IMR-90 (cell line): ENCODE data around the gene ATG2A. TPM values are rescaled to one million over a fixed set of nuclear protein-coding genes. Genes with fewer than 3 reads are reported as not detected.

Experiments used
- ATAC-seq: fragments of 200-7000 bp; cut with Tn5 transposase; 2 replicates; pipeline ENCODE4 v1.9.1; 2020; ENCODE audit warnings: low read depth, mild to moderate bottlenecking, moderate library complexity
- BruUV-seq: library from RNA; stranded (reverse); fragments of 400-500 nt; replicated peaks from 2 replicates; lab custom pipeline; 2021; lab: Mats Ljungman, UMichigan
- CTCF ChIA-PET: fragments of 300-600 bp; formaldehyde crosslinking; extraction: SDS; loops from one replicate; lab custom pipeline; 2021; ENCODE audit warnings: antibody characterized with exemption; lab: Yijun Ruan, JAX
- POLR2A ChIA-PET: fragments of 300-600 bp; sonication (Branson Sonifier 250); formaldehyde crosslinking; loops from one replicate; lab custom pipeline; 2022; ENCODE audit warnings: antibody characterized with exemption; ENCODE audit not compliant: unreplicated experiment; lab: Charles Lee
- DNase-seq: peaks from one replicate; pipeline ENCODE4 v3.0.0; 2013
- H2AFZ ChIP-seq: replicated peaks from 2 replicates; pipeline ENCODE3; 2013; ENCODE audit warnings: low read length, mild to moderate bottlenecking; ENCODE audit not compliant: poor library complexity
- H2AK5ac ChIP-seq: 2 replicates; pipeline ENCODE4 v1.6.1; 2013; ENCODE audit warnings: low read depth, low read length, inconsistent platforms
- H2AK9ac ChIP-seq: replicated peaks from 2 replicates; pipeline ENCODE3; 2013; ENCODE audit warnings: mild to moderate bottlenecking, low read depth, low read length, moderate library complexity; ENCODE audit not compliant: poor library complexity
- H2BK120ac ChIP-seq: 2 replicates; pipeline ENCODE4 v1.6.1; 2013; ENCODE audit warnings: low read depth, low read length, inconsistent platforms
- H2BK15ac ChIP-seq: 3 replicates; pipeline ENCODE4 v1.6.1; 2013; ENCODE audit warnings: low read depth, low read length, inconsistent platforms
- H2BK20ac ChIP-seq: 2 replicates; pipeline ENCODE4 v1.6.1; 2013; ENCODE audit warnings: low read depth, mild to moderate bottlenecking, inconsistent platforms, low read length, moderate library complexity
- H2BK5ac ChIP-seq: 2 replicates; pipeline ENCODE4 v1.6.1; 2013; ENCODE audit warnings: mild to moderate bottlenecking, low read depth, low read length, inconsistent platforms; ENCODE audit not compliant: poor library complexity, severe bottlenecking
- H3K14ac ChIP-seq: replicated peaks from 2 replicates; pipeline ENCODE4 v1.6.1; 2013; ENCODE audit warnings: low read depth, low read length, inconsistent platforms
- H3K18ac ChIP-seq: 2 replicates; pipeline ENCODE4 v1.6.1; 2013; ENCODE audit warnings: low read depth, low read length, control low read depth
- H3K23ac ChIP-seq: 2 replicates; pipeline ENCODE4 v1.6.1; 2013; ENCODE audit warnings: low read depth, low read length, inconsistent platforms
- H3K27ac ChIP-seq: 2 replicates; pipeline ENCODE4 v1.5.1; 2013; ENCODE audit warnings: mild to moderate bottlenecking, control low read depth, low read length; ENCODE audit not compliant: insufficient read depth
- H3K27me3 ChIP-seq: 2 replicates; pipeline ENCODE4 v1.6.1; 2013; ENCODE audit warnings: low read length; ENCODE audit not compliant: control insufficient read depth, insufficient read depth
- H3K36me3 ChIP-seq: 2 replicates; pipeline ENCODE4 v1.6.1; 2013; ENCODE audit warnings: low read length, mixed read lengths; ENCODE audit not compliant: control insufficient read depth, insufficient read depth
- H3K4ac ChIP-seq: 2 replicates; pipeline ENCODE4 v1.6.1; 2013; ENCODE audit warnings: low read depth, low read length, inconsistent platforms
- H3K4me1 ChIP-seq: 2 replicates; pipeline ENCODE4 v1.6.1; 2013; ENCODE audit warnings: low read length, mixed read lengths; ENCODE audit not compliant: control insufficient read depth, insufficient read depth
- H3K4me2 ChIP-seq: 2 replicates; pipeline ENCODE4 v1.6.1; 2013; ENCODE audit warnings: low read depth, mild to moderate bottlenecking, control low read depth, low read length, moderate library complexity
- H3K4me3 ChIP-seq: 2 replicates; pipeline ENCODE4 v1.5.1; 2013; ENCODE audit warnings: low read depth, mild to moderate bottlenecking, control low read depth, low read length, moderate library complexity; ENCODE audit not compliant: insufficient read depth
- H3K56ac ChIP-seq: 2 replicates; pipeline ENCODE4 v1.6.1; 2013; ENCODE audit warnings: low read length, inconsistent platforms; ENCODE audit not compliant: insufficient read depth; ENCODE audit errors: extremely low read depth
- H3K79me1 ChIP-seq, 2 experiments: 2 replicates each; pipeline ENCODE4 v1.6.1; 2013; ENCODE audit warnings: low read length in 2 of 2, inconsistent platforms in 1 of 2, low read depth in 1 of 2
- H3K9ac ChIP-seq: 2 replicates; pipeline ENCODE4 v1.6.1; 2013; ENCODE audit warnings: low read depth, low read length, control low read depth
- H3K9me1 ChIP-seq: 2 replicates; pipeline ENCODE4 v1.6.1; 2013; ENCODE audit warnings: low read length, inconsistent platforms; ENCODE audit not compliant: insufficient read depth
- H3K9me3 ChIP-seq: 2 replicates; pipeline ENCODE4 v1.6.1; 2013; ENCODE audit warnings: low read length; ENCODE audit not compliant: control insufficient read depth, insufficient read depth
- H4K20me1 ChIP-seq: 2 replicates; pipeline ENCODE4 v1.6.1; 2013; ENCODE audit warnings: low read length, inconsistent platforms; ENCODE audit not compliant: insufficient read depth
- H4K5ac ChIP-seq: 2 replicates; pipeline ENCODE4 v1.6.1; 2013; ENCODE audit warnings: mild to moderate bottlenecking, low read depth, low read length, control low read depth
- H4K8ac ChIP-seq, 2 experiments: 2 replicates each; pipeline ENCODE4 v1.6.1; 2013; ENCODE audit warnings: low read depth in 2 of 2, low read length in 2 of 2, control low read depth in 1 of 2, inconsistent platforms in 1 of 2
- H4K91ac ChIP-seq: 2 replicates; pipeline ENCODE4 v1.6.1; 2013; ENCODE audit warnings: low read depth, low read length, inconsistent platforms; ENCODE audit not compliant: insufficient read depth
- CEBPB ChIP-seq: IDR thresholded peaks from 2 replicates; pipeline ENCODE4 v1.6.1; 2012; ENCODE audit warnings: low read depth, low read length, improper control_type of control experiment
- CHD1 ChIP-seq: IDR thresholded peaks from 2 replicates; pipeline ENCODE4 v1.6.1; 2012; ENCODE audit warnings: low read depth, low read length, improper control_type of control experiment
- MAFK ChIP-seq: IDR thresholded peaks from 2 replicates; pipeline ENCODE4 v1.6.1; 2012; ENCODE audit warnings: low read depth, low read length, improper control_type of control experiment
- MAZ ChIP-seq: IDR thresholded peaks from 2 replicates; pipeline ENCODE4 v1.6.1; 2012; ENCODE audit warnings: low read depth, mild to moderate bottlenecking, low read length, improper control_type of control experiment, moderate library complexity, borderline replicate concordance
- MXI1 ChIP-seq: IDR thresholded peaks from 2 replicates; pipeline ENCODE4 v1.6.1; 2012; ENCODE audit warnings: low read depth, mild to moderate bottlenecking, low read length, moderate library complexity, borderline replicate concordance
- NFE2L2 ChIP-seq: fragments of 150-350 bp; IDR thresholded peaks from 2 replicates; pipeline ENCODE4 v1.6.1; 2016; ENCODE audit warnings: low read depth, mild to moderate bottlenecking, low read length
- POLR2A ChIP-seq: IDR thresholded peaks from 2 replicates; pipeline ENCODE4 v1.6.1; 2012; ENCODE audit warnings: mild to moderate bottlenecking, low read depth, low read length
- RCOR1 ChIP-seq: IDR thresholded peaks from 2 replicates; pipeline ENCODE4 v1.6.1; 2012; ENCODE audit warnings: mild to moderate bottlenecking, low read length, improper control_type of control experiment; ENCODE audit not compliant: insufficient replicate concordance
- RFX5 ChIP-seq: IDR thresholded peaks from 2 replicates; pipeline ENCODE4 v1.8.0; 2012; ENCODE audit warnings: low read depth, mild to moderate bottlenecking, low read length, moderate library complexity
- SMC3 ChIP-seq: fragments of 150-350 bp; IDR thresholded peaks from 2 replicates; pipeline ENCODE4 v1.6.1; 2016; ENCODE audit warnings: low read depth, mild to moderate bottlenecking, antibody characterized with exemption, low read length, moderate library complexity
- WGBS, 2 experiments: methylation state at CpG; one replicate each; pipeline versions ENCODE4 v1.1.5 to v1.1.7; 2013; ENCODE audit warnings: missing lambda C conversion rate in 2 of 2; ENCODE audit not compliant: insufficient read length in 1 of 2; ENCODE audit errors: extremely low coverage in 2 of 2; 5-methylcytosine and 5-hydroxymethylcytosine counted together
- dilution Hi-C: fragments of 300-500 bp; cut with HindIII; formaldehyde crosslinking; loops from one replicate; pipeline ENCODE4 v1.14.3; 2018; ENCODE audit warnings: low sequenced_read_pairs; ENCODE audit not compliant: unreplicated experiment
- in situ Hi-C: fragments of 300-500 bp; cut with MboI; formaldehyde crosslinking; loops from 3 replicates; pipeline ENCODE4 v1.14.3; 2019; ENCODE audit warnings: low sequenced_read_pairs, inconsistent platforms, mixed read lengths
- intact Hi-C: fragments of 100-400 bp; cut with micrococcal nuclease; formaldehyde crosslinking; loops from 2 replicates; pipeline ENCODE4 v1.10.0; 2022
- polyA plus RNA-seq, 3 experiments: library from polyadenylated mRNA; depleted of rRNA; stranded (reverse); fragments of >200 nt; gene quantifications; 2 replicates each; pipeline ENCODE4 v1.2.3, GENCODE V29; 2012; ENCODE audit warnings: low replicate concordance in 1 of 3
- total RNA-seq: library from RNA; depleted of rRNA; stranded (reverse); fragments of >200 nt; gene quantifications from 2 replicates; pipeline ENCODE4 v1.2.3, GENCODE V29; 2012
- TF ChIP-seq, protein P1 (sequence below): fragments of 150-350 bp; IDR thresholded peaks from 2 replicates; pipeline ENCODE4 v1.6.1; 2016; ENCODE audit warnings: low read depth, mild to moderate bottlenecking, low read length, moderate library complexity, borderline replicate concordance
- TF ChIP-seq, protein P2 (sequence below): conservative IDR thresholded peaks from 2 replicates; pipeline ENCODE4 v1.5.1; 2012; ENCODE audit warnings: mild to moderate bottlenecking, low read depth, low read length, improper control_type of control experiment

Gene ATG2A
- total and polyA plus RNA-seq, 2 of the 4 experiments (the other 2 are of a cell fraction) = 3.2 to 10.5 TPM

DNA sequence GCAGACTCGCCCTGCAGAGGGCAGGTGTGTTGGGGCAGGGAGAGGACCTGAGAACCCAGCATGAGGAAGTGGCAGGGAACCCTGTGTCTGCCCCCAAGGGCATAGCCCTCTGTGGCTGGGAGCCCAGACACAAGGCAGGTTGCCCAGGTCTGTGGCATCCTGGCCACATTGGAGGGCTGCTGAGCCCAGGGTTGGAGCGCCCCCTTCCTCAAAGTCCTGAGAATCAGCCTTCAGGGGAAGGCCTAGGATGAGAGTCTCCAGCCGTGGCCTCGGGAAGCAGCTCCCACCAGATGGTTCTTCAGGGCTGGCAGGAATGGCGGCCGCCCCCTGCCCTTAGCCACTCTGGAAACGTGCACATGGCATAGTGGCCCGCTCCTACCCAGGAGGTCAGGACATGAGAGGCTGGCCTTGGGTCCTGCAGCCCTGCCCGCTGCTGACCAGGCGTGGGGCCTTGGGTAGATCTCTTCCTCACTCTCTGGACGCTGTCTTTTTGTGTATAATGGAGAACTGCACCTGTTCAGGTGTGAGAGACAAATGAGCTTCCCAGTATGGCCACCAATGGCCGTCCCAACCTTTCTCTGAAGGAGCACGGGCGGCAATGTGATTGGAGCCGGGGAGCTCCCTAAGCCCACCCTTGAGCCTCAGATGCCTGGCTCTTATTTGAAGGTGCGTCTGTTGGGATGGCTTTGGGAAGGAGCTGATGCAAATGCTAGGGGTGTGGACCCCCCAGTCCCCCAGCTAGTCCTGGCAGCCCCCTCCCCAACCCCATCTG lies 68.0 kb downstream of the ATG2A start (continued):
- TF ChIP-seq RFX5 = no peak
- no peak for TF ChIP-seq MAZ

DNA sequence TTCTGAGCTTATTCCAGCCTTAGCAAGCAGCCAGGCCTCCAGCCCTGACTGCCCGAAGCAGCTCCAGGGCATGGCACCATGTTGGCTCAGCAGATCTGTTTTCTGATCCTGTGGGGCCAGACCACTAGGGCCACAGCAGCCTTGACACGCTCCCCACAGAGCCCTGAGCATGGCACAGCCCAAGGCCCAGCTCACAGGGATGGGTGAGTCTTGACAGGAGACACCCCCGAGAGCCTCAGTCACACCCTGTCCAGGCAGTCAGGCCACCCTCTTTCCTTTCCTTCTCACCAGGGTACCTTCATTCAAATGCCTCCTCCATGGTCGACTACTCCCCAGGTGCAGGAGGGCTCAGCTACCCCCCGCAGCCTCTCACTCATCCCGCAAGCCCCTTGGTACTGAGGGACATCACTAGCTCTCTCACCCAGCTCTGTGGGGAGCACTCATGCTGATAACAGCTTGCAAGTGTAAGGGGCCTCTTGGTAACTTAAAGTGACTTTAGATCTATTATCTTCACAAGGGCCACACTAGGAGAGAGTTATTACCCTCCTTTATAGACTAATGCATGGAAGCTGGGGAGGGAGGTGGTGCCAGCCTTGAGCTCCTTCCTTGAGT lies 68.7 kb downstream of the ATG2A start:
- in situ Hi-C loops = loop anchor here (5.0 to 10.0 kb wide), 2 partner anchors 44 to 156 kb away; no protein-coding TSS in a partner anchor
- H3K27me3 ChIP-seq = no peaks in the 10 kb centered on the region
- H2AK9ac ChIP-seq = no peak overlapping the region
- CTCF ChIA-PET = interaction anchor here (0.6 to 3.3 kb wide), 8 partner anchors 24 to 148 kb away, joined by 3 to 15 read pairs (median 4); partner anchors contain the start of genes BATF2 and EHD1
- peak overlapping the region; percentile 46 for H2AK5ac ChIP-seq
- H4K5ac ChIP-seq = no peak overlapping the region
- no peak overlapping the region for H3K4me3 ChIP-seq
- no peak overlapping the region for H3K9ac ChIP-seq
- DNase-seq = no peak
- H3K56ac ChIP-seq = no peak overlapping the region
- WGBS, 2 experiments = 81% methylated on average over 2 of the region's 6 CpGs; no CpG with 5 or more reads in 1 of the 2 experiments
- H2BK5ac ChIP-seq = no peak overlapping the region
- dilution Hi-C loops = no loop called here
- no peak overlapping the region for H3K27ac ChIP-seq
- no peak overlapping the region; the same call in 1 of the 2 replicates for H4K91ac ChIP-seq
- ATAC-seq = no peak
- no peak overlapping the region for H2BK120ac ChIP-seq
- peak overlapping the region; percentile 7; the same call in 1 of the 2 replicates for H3K4ac ChIP-seq
- H3K79me1 ChIP-seq = peaks cover under 1 to 38% of the 10 kb centered on the region in 2 experiments; a peak in 3 of 4 replicates
- no peaks in the 10 kb centered on the region for H4K20me1 ChIP-seq
- no peak overlapping the region for H2AFZ ChIP-seq
- BruUV-seq = no TSS peak
- H3K4me2 ChIP-seq = no peak overlapping the region
- H3K23ac ChIP-seq = no peak overlapping the region
- H3K4me1 ChIP-seq = peaks cover 14% of the 10 kb centered on the region
- H2BK15ac ChIP-seq = peak overlapping the region; percentile 27; the same call in 1 of the 3 replicates
- no peak overlapping the region for H3K18ac ChIP-seq
- intact Hi-C loops = loop anchor here (1.0 to 5.0 kb wide), 2 partner anchors 149 to 166 kb away; partner anchors contain the start of genes ARL2 and BATF2
- TF ChIP-seq RCOR1 (no peak), CHD1 (no peak), CEBPB (no peak), MAFK (no peak), SMC3 (no peak), POLR2A (no peak), MAZ (no peak), MXI1 (no peak), NFE2L2 (no peak)
- TF ChIP-seq, protein P1, sequence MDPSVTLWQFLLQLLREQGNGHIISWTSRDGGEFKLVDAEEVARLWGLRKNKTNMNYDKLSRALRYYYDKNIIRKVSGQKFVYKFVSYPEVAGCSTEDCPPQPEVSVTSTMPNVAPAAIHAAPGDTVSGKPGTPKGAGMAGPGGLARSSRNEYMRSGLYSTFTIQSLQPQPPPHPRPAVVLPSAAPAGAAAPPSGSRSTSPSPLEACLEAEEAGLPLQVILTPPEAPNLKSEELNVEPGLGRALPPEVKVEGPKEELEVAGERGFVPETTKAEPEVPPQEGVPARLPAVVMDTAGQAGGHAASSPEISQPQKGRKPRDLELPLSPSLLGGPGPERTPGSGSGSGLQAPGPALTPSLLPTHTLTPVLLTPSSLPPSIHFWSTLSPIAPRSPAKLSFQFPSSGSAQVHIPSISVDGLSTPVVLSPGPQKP = no peak
- TF ChIP-seq, protein P2, sequence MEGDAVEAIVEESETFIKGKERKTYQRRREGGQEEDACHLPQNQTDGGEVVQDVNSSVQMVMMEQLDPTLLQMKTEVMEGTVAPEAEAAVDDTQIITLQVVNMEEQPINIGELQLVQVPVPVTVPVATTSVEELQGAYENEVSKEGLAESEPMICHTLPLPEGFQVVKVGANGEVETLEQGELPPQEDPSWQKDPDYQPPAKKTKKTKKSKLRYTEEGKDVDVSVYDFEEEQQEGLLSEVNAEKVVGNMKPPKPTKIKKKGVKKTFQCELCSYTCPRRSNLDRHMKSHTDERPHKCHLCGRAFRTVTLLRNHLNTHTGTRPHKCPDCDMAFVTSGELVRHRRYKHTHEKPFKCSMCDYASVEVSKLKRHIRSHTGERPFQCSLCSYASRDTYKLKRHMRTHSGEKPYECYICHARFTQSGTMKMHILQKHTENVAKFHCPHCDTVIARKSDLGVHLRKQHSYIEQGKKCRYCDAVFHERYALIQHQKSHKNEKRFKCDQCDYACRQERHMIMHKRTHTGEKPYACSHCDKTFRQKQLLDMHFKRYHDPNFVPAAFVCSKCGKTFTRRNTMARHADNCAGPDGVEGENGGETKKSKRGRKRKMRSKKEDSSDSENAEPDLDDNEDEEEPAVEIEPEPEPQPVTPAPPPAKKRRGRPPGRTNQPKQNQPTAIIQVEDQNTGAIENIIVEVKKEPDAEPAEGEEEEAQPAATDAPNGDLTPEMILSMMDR = no peak
- no peaks in the 10 kb centered on the region for H3K9me3 ChIP-seq
- H2BK20ac ChIP-seq = no peak overlapping the region
- no peak overlapping the region for H4K8ac ChIP-seq
- no peaks in the 10 kb centered on the region for H3K9me1 ChIP-seq
- H3K14ac ChIP-seq = no peak overlapping the region
- peaks cover 3% of the 10 kb centered on the region; the same call in 1 of the 2 replicates for H3K36me3 ChIP-seq
- POLR2A ChIA-PET = interaction anchor here (1.6 kb wide), 1 partner anchor 29 kb away, joined by 6 read pairs; no protein-coding TSS in a partner anchor
